SK-MEL-5 (cell line): ENCODE data around the gene SGCD. TPM values are rescaled to one million over a fixed set of nuclear protein-coding genes. Genes with fewer than 3 reads are reported as not detected.

Experiments
- DNase-seq: peaks from one replicate; pipeline ENCODE4 v3.0.0-alpha.2; 2016; ENCODE audit warnings: low read depth, low spot score
- in situ Hi-C: cut with HindIII; loops from 2 replicates; pipeline ENCODE4 v1.10.0; 2016; ENCODE audit warnings: low sequenced_read_pairs, high pct_unique_total_duplicates, low pct_unique_long_range_greater_than_20kb
- polyA plus RNA-seq, 2 experiments: library from polyadenylated mRNA; depleted of rRNA; stranded (reverse); fragments of >200 nt; gene quantifications; 2 replicates each; pipeline ENCODE4 v1.2.3, GENCODE V29; 2015
- total RNA-seq: library from RNA; depleted of rRNA; stranded (reverse); fragments of >200 nt; shearing (Covaris generic); gene quantifications from 2 replicates; pipeline ENCODE4 v1.2.3, GENCODE V29; 2014; rRNA removed

SGCD gene
- 27.2 and 32.3 TPM in 2 replicates for total RNA-seq
- 16.6 and 23.3 TPM in 2 replicates for polyA plus RNA-seq (2015; cell fraction: cytosol; rRNA removed)
- 10.7 and 12.9 TPM in 2 replicates for polyA plus RNA-seq (2015; cell fraction: nucleus; rRNA removed)

- in situ Hi-C loops = no loop called here
- DNase-seq = peak; percentile 64
Measured at GRCh38 chr5:156326718-156327259, at the start of gene SGCD. Gene SGCD, plus strand, starts transcription at chr5:156327164.

DNA sequence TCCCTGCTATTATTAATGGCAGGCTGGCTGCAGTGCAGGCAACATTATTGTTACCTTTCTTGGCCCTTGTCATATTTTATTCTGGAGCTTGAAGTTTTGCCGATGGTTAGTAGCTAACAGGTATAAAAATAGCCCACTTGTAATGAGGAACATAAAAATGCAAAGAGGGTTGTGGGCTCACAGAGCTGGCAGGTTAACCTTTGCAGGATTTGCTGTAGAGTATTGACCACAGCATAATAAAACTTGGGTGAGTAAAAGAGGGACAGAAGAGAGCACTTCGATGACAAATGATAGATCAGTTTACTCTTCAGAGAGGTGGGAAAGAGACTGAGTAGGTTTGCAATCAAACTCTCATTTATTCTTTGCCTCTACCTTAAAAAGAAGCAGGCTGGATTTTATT, 49.7 kb upstream of the SGCD start:
- in situ Hi-C loops = no loop called here
- no peak for DNase-seq

DNA sequence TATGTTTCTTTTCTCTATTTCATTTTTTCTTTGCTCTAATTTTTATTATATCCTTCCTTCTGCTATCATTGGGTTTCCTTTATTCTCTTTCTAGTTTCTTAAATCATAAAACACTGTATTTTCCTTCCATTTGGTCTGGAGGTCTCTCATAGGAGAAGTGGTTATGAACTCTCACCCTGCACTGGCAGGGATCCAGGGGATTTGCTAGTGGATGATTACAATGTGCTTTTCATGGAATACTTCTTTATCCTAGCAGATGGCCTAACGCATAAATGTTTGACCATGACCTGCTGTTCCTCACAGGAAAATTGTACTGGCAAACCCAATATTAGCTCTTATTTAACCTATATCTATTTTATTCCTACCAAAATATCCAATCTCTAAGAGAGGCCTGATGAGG, 31.5 kb upstream of the SGCD start:
- in situ Hi-C loops = no loop called here
- DNase-seq = no peak

GRCh38 chr5:156310115-156310514, 16.8 kb upstream of the SGCD start:
- in situ Hi-C loops = no loop called here
- DNase-seq = no peak

- in situ Hi-C loops = no loop called here
- no peak for DNase-seq
Measured at GRCh38 chr5:156312897-156313694, 13.9 kb upstream of the SGCD start.

DNA sequence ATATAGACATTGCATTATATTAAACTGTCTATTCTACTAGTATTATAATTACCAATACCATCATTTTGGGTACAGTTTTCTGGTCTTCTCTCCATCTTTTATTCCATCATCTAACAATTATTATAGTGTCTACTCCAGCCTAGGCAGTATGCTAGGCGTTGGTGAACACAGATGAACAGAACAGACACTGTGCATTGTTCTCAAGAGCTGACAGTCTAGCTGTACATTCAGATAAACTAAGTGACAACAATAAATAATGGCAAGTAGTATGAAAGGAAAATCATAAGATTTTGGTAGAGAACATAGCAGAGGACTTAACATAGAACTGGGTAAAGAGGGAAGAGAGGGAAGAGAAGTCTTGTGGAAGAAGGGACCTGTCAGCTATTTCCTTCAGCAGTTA, 12.5 kb upstream of the SGCD start:
- DNase-seq = peak; percentile 79
- in situ Hi-C loops = no loop called here

- in situ Hi-C loops = no loop called here
- no peak for DNase-seq
Measured at GRCh38 chr5:156322666-156323065, 4.3 kb upstream of the SGCD start.

DNA sequence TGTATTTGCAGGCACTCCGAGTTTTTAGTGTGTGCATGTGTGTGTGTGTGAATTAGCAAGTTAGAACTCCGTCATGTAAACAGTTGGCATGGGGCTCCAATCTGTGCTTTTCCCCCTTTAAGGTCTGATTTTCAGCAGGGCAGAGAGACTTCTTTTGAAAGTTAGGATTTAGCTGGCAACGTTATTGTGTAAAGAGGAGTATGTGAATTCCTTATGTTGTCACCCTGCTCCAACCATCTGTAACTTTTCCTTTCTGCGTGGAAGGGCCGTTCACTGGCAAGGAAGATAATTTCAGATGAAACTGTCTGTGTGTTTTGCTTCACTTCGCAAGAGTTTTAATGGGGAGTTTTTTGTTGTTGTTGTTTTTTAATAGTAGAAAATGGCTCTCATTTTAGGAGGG, 332 bp downstream of the SGCD start:
- in situ Hi-C loops = no loop called here
- peak; percentile 8 for DNase-seq

DNA sequence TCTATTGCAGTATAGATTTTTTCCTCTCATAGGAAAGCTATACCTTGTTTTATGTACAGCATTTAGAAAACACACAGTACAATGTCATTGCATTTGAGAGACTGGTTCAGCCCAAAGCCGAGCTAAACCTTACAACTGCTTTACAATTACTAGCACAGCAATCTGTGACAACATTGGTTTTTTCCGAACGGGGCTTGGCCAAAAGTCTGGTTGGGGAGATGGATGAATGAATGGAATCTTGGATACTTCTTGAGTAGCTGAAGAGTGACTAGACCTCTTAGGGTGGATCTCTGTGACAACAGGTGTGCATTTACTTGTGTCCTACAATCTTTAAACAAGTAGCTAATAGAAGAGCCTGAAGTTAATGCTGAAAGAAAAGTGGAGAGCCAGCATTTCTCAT, 1.2 kb downstream of the SGCD start:
- in situ Hi-C loops = no loop called here
- DNase-seq = peak; percentile 27

- in situ Hi-C loops = no loop called here
- DNase-seq = no peak
Measured at GRCh38 chr5:156328766-156329165, 1.8 kb downstream of the SGCD start.

DNA sequence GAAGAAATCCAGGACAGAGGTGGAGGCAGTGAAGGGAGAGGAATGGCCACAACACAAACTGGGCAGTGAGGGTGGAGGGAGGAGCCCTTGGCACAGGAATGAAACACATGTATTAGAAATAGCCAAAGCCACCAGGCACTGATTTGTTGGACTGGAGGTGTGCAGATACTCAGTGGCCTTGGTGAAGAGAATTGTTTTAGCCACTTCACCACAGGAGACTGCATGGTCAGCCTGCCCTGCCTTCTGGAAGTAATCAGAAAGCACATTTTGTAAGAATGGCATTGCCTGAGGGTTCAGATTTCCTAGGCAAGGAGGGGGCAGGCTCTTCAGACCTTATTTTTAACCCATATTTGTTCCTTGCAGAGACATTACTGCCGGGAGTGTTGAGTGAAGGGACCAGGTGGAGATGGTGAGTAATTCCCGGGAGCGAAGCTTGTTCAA, 2.2 kb downstream of the SGCD start:
- in situ Hi-C loops = no loop called here
- no peak for DNase-seq

DNA sequence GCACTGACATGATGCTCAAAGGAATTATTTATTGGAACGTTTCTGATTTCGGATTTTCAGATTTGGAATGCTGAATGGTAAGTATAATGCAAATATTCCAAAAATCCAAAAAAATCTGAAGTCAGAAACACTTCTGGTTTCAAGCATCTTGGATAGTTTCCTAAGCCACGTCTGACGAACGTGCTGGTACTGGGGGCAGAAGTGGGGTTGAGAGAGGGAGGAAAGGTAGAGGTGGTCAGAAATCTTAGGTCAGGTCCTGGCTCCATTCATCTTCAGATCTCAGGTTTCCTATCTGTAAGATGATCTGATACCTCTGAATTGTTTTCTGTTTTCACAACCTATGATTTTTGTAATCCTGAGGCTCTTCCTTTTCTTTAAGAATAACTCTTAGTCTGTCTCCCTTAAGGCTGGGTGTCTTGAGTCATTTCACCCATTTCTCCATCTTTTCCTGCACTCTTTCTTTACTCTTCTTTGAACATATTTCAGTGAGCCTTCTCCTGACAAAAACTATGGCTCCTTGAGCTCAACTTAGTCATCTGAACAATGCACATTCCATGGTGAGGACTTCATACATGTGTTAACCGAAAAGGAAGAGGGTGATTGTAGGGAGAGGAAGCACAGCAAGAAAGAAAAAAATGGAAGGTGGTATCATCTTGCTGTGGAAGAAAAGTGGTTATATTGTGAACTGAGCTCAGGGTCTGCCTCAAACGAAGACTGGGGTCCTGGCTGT, 3.3 kb downstream of the SGCD start:
- DNase-seq = no peak
- in situ Hi-C loops = no loop called here

GRCh38 chr5:156331181-156331580, 4.2 kb downstream of the SGCD start:
- DNase-seq = no peak
- in situ Hi-C loops = no loop called here

DNA sequence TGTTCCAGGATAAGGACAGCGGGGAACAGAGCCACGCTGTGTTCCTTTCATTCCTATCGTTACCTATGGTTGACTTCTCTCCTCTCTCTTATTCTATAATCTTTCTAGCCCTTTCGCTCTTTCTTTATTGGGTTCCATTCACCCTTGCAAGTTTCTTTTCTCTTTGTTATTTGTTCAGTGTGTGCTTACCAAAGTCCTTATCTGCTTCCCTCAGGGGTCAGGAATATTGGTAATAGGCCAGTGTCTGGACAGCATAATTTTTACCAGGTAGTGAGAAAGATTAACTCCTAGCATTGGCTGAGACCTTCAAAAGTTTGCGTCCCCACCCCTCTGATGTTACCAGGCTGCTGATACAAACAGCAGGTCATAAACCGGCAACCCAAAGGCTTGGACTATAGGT, 4.9 kb downstream of the SGCD start:
- DNase-seq = no peak
- in situ Hi-C loops = no loop called here

- DNase-seq = no peak
- in situ Hi-C loops = no loop called here
Measured at GRCh38 chr5:156332245-156332644, 5.3 kb downstream of the SGCD start.

DNA sequence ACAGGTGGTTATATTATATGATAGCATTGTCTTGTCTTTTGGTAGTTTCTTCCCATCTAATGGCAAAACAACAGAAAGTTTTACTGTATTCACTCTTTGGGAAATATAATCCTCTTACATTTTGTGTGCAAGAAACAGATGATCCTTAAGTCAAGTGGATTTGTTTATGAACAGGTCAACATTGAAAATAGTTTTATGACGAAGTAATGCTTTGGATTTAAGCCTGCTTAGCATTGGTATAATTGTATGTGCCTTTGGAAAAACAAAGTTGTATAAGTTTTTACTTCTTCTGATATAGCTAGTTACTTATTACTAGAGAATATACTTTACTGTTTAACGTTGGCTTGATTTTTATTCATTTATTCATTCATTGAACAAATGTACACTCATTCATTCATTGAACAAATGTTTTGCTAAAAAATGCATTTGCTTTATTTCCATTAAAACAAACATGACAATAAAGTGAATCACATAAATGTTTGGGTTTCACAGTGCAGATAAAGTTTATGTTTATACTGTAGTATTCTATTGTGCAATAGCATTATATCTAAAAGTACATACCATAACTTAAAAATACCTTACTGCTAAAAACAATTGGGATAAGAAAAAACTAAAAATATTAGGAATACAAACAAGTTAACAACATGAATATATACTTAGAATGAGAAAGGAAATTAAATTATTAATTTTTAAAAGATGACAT, 12.3 kb downstream of the SGCD start:
- no peak for DNase-seq
- in situ Hi-C loops = no loop called here

DNA sequence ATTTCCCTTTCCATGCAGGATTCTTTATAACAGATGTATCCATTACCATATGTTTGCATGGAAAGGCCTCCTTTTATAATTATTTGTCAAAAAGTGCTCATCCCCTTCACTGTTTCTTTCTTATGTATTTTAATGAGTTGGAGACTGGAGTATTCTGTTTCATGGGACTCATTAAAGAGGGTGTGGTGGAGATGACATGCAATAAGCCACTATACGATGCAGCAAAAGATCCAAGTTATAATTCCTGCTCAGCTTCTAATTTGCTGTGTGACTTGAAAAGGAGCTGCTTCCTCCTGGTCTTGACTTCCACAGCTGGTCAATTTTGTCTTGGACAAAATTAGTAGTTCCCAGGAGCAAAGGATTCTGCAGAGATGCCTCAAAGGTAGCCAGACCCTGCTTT, 13.9 kb downstream of the SGCD start:
- DNase-seq = no peak
- in situ Hi-C loops = no loop called here

DNA sequence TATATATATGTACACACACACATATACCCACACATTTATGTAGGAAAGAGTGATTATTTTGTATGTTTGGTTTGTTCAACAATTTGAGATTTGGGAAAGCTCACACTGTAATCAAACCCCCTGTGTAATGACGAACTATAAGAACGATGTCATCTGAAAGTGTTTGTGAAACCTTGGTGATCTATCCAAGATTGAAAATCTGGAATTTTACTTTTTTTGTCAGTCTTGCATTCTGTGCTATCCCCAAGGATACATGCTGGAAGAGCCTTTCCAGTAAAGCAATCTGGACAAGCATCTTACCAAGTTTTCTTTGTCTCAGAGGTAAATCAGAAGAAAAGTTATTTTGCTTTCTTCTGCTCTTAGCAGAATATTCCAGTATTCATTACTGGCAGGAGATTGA, 23.3 kb downstream of the SGCD start:
- DNase-seq = no peak
- in situ Hi-C loops = no loop called here
